ENCODE results near the gene ZP2. TPM values are rescaled to one million over a fixed set of nuclear protein-coding genes. Genes with fewer than 3 reads are reported as not detected.

The ZP2 gene
- total and polyA plus RNA-seq, 2 experiments from 2014 or later: not detected

- H4K20me1 ChIP-seq (ENCODE audit: insufficient read depth): no peaks in the 10 kb centered on the region
- H3K9ac ChIP-seq: no peak overlapping the region
- in situ Hi-C loops (cut with MboI): no loop called here
- H3K36me3 ChIP-seq (ENCODE audit: low read depth): peaks cover 26% of the 10 kb centered on the region; the same call in 1 of the 2 replicates
- H3K4me2 ChIP-seq (ENCODE audit: unreplicated experiment): no peak overlapping the region
- H3F3A ChIP-seq (ENCODE audit: insufficient read depth): peaks cover 10% of the 10 kb centered on the region
- no peaks in the 10 kb centered on the region for H3K9me2 ChIP-seq (ENCODE audit: insufficient read depth)
- WGBS, 2 experiments (ENCODE audit: low coverage in 1 of 2, low lambda C conversion rate in 2 of 2, missing lambda C conversion rate in 2 of 2): 98 to 99% methylated on average over 8 to 12 of the region's 12 CpGs
- no peaks in the 10 kb centered on the region for H3K9me3 ChIP-seq (ENCODE audit: low read depth)
- H3K79me2 ChIP-seq (ENCODE audit: insufficient read depth): no peaks in the 10 kb centered on the region
- no peak for DNase-seq
- peak overlapping the region; percentile 68 for H3K27ac ChIP-seq
- H2AFZ ChIP-seq: no peak overlapping the region
- H3K27me3 ChIP-seq (replicated peaks; ENCODE audit: insufficient read depth): no peaks in the 10 kb centered on the region
- H3K4me3 ChIP-seq: no peak overlapping the region
- peaks cover 23% of the 10 kb centered on the region for H3K4me1 ChIP-seq (ENCODE audit: insufficient read depth)
- TF ChIP-seq EZH2phosphoT487 (IDR thresholded peaks at IDR 0.05; ENCODE audit: insufficient read depth, low read depth) (no peak), EZH2 (IDR thresholded peaks at IDR 0.05; ENCODE audit: insufficient read depth, poor library complexity, severe bottlenecking) (no peak)
These were observed 43.3 kb downstream of the ZP2 start for GRCh38 chr16:21167929-21168602.

DNA sequence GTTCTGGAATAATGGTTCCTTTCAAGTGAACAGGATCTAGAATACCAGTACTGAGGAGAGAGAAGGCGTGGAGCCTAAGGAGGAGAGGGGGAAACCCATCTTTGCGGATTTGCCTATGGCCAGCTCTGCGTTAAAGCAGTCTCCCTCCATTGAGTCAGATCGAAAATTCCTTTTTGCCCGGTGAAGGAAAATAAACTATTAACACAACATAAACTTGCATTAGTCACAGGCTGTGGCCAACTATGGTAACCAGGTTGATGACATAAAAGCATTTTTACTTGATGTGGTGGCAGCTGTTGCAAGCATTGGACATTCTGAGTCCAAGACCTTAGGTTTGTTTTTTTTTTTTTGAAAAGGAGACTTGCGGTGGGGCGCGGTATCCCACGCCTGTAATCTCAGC is 44.0 kb downstream of the ZP2 start:
- H3K4me1 ChIP-seq (ENCODE audit: insufficient read depth): peaks cover 28% of the 10 kb centered on the region
- H4K20me1 ChIP-seq (ENCODE audit: insufficient read depth): no peaks in the 10 kb centered on the region
- peak overlapping the region; percentile 68 for H3K27ac ChIP-seq
- no peak overlapping the region for H2AFZ ChIP-seq
- H3K79me2 ChIP-seq (ENCODE audit: insufficient read depth): no peaks in the 10 kb centered on the region
- WGBS, 2 experiments (ENCODE audit: low coverage in 1 of 2, low lambda C conversion rate in 2 of 2, missing lambda C conversion rate in 2 of 2): 51 to 58% methylated on average over 8 to 9 of the region's 9 CpGs
- no peak for TF ChIP-seq EZH2phosphoT487 (IDR thresholded peaks at IDR 0.05; ENCODE audit: insufficient read depth, low read depth)
- no peak for TF ChIP-seq EZH2 (IDR thresholded peaks at IDR 0.05; ENCODE audit: insufficient read depth, poor library complexity, severe bottlenecking)
- peaks cover 10% of the 10 kb centered on the region for H3F3A ChIP-seq (ENCODE audit: insufficient read depth)
- in situ Hi-C loops (cut with MboI): no loop called here
- no peak overlapping the region for H3K4me3 ChIP-seq
- DNase-seq: peak; percentile 92
- H3K27me3 ChIP-seq (replicated peaks; ENCODE audit: insufficient read depth): no peaks in the 10 kb centered on the region
- H3K4me2 ChIP-seq (ENCODE audit: unreplicated experiment): peak overlapping the region; percentile 44
- no peaks in the 10 kb centered on the region for H3K9me3 ChIP-seq (ENCODE audit: low read depth)
- H3K9ac ChIP-seq: no peak overlapping the region
- no peaks in the 10 kb centered on the region for H3K9me2 ChIP-seq (ENCODE audit: insufficient read depth)
- H3K36me3 ChIP-seq (ENCODE audit: low read depth): peaks cover 23% of the 10 kb centered on the region; the same call in 1 of the 2 replicates

DNA sequence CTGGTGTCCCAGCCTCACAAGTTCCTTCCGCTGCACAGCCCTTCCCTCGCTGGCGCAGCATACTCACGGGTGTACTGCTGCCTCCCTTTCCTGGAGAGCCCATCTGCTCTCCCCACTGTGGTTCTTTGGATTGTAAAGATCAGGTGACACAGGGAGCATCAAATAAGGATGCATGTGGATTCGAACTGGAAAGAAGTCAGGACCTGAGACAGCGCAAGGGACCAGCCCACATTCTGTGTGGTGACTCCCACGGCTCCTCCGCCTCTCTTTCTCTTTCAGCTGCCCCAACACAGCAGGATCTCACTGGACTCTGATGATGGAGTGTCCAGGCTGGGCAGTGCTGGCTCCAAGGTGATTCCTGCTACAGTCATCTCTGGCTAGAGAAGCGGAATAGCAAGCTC is 44.8 kb downstream of the ZP2 start:
- peak; percentile 33 for DNase-seq
- no peaks in the 10 kb centered on the region for H3K79me2 ChIP-seq (ENCODE audit: insufficient read depth)
- H2AFZ ChIP-seq: no peak overlapping the region
- H3K4me1 ChIP-seq (ENCODE audit: insufficient read depth): peaks cover 28% of the 10 kb centered on the region
- TF ChIP-seq EZH2phosphoT487 (IDR thresholded peaks at IDR 0.05; ENCODE audit: insufficient read depth, low read depth) (no peak), EZH2 (IDR thresholded peaks at IDR 0.05; ENCODE audit: insufficient read depth, poor library complexity, severe bottlenecking) (no peak)
- no peak overlapping the region for H3K27ac ChIP-seq
- no peaks in the 10 kb centered on the region for H3K9me2 ChIP-seq (ENCODE audit: insufficient read depth)
- no peaks in the 10 kb centered on the region for H3K9me3 ChIP-seq (ENCODE audit: low read depth)
- peaks cover 17% of the 10 kb centered on the region; the same call in 1 of the 2 replicates for H3K36me3 ChIP-seq (ENCODE audit: low read depth)
- 91 to 94% methylated on average over 9 of the region's 9 CpGs for WGBS, 2 experiments (ENCODE audit: low coverage in 1 of 2, low lambda C conversion rate in 2 of 2, missing lambda C conversion rate in 2 of 2)
- no peak overlapping the region for H3K4me2 ChIP-seq (ENCODE audit: unreplicated experiment)
- no peaks in the 10 kb centered on the region for H3K27me3 ChIP-seq (replicated peaks; ENCODE audit: insufficient read depth)
- no peak overlapping the region for H3K4me3 ChIP-seq
- H3K9ac ChIP-seq: no peak overlapping the region
- no peaks in the 10 kb centered on the region for H4K20me1 ChIP-seq (ENCODE audit: insufficient read depth)
- H3F3A ChIP-seq (ENCODE audit: insufficient read depth): peaks cover 11% of the 10 kb centered on the region
- in situ Hi-C loops (cut with MboI): no loop called here

- Histone ChIP-seq H3K4me2 (ENCODE audit: unreplicated experiment) (no peak overlapping the region), H3K27ac (no peak overlapping the region), H3K9me2 (ENCODE audit: insufficient read depth) (no peaks in the 10 kb centered on the region), H3K4me3 (no peak overlapping the region), H3K9ac (no peak overlapping the region), H4K20me1 (ENCODE audit: insufficient read depth) (no peaks in the 10 kb centered on the region), H3K9me3 (ENCODE audit: low read depth) (no peaks in the 10 kb centered on the region), H3F3A (ENCODE audit: insufficient read depth) (peaks cover 26% of the 10 kb centered on the region), H3K4me1 (ENCODE audit: insufficient read depth) (peaks cover 41% of the 10 kb centered on the region), H2AFZ (no peak overlapping the region), H3K79me2 (ENCODE audit: insufficient read depth) (no peaks in the 10 kb centered on the region), H3K36me3 (ENCODE audit: low read depth) (0 out of 2 replicates have a peak, but pooled peaks cover 3% of the 10 kb centered on the region), H3K27me3 (replicated peaks; ENCODE audit: insufficient read depth) (no peaks in the 10 kb centered on the region)
- no peak for DNase-seq
- in situ Hi-C loops (cut with MboI): no loop called here
- no peak for TF ChIP-seq EZH2phosphoT487 (IDR thresholded peaks at IDR 0.05; ENCODE audit: insufficient read depth, low read depth)
- TF ChIP-seq EZH2 (IDR thresholded peaks at IDR 0.05; ENCODE audit: insufficient read depth, poor library complexity, severe bottlenecking): no peak
- 95% methylated on average over 7 of the region's 7 CpGs for WGBS, 2 experiments (ENCODE audit: low coverage in 1 of 2, low lambda C conversion rate in 2 of 2, missing lambda C conversion rate in 2 of 2)
These were observed 46.7 kb downstream of the ZP2 start for GRCh38 chr16:21164521-21165168.
